ENCODE data around the gene SYT8.

SYT8 gene

GRCh38 chr11:1846453-1846932 is 11.7 kb downstream of the SYT8 start:
- DNase-seq: no peak

GRCh38 chr11:1847006-1847735 is 12.4 kb downstream of the SYT8 start:
- no peak for DNase-seq

- DNase-seq: no peak
Measured at GRCh38 chr11:1847926-1848639, 13.3 kb downstream of the SYT8 start.

- DNase-seq: no peak
Measured at GRCh38 chr11:1848640-1849430, 14.0 kb downstream of the SYT8 start.

GRCh38 chr11:1851468-1852180 is 16.8 kb downstream of the SYT8 start:
- DNase-seq: no peak

GRCh38 chr11:1852271-1852876 is 17.6 kb downstream of the SYT8 start:
- no peak for DNase-seq

GRCh38 chr11:1852877-1853276 is 18.1 kb downstream of the SYT8 start, which contains the start of gene LSP1:
Gene LSP1, plus strand, starts transcription at chr11:1853084. Its CDS starts 61 bp downstream, at chr11:1853145.
- no peak for DNase-seq

- no peak for DNase-seq
Measured at GRCh38 chr11:1853376-1854131, 18.8 kb downstream of the SYT8 start.

GRCh38 chr11:1854132-1854948 is 19.6 kb downstream of the SYT8 start:
- no peak for DNase-seq

- DNase-seq: no peak
Measured at GRCh38 chr11:1854949-1855885, 20.4 kb downstream of the SYT8 start.

GRCh38 chr11:1855886-1856265 is 21.1 kb downstream of the SYT8 start:
- no peak for DNase-seq

- DNase-seq: no peak
Measured at GRCh38 chr11:1856306-1857005, 21.7 kb downstream of the SYT8 start.

GRCh38 chr11:1857064-1857463 is 22.3 kb downstream of the SYT8 start:
- DNase-seq: no peak

- DNase-seq: no peak
Measured at GRCh38 chr11:1858154-1858553, 23.4 kb downstream of the SYT8 start.

GRCh38 chr11:1858576-1858975 is 23.8 kb downstream of the SYT8 start:
- DNase-seq: no peak

- DNase-seq: no peak
Measured at GRCh38 chr11:1859004-1859403, 24.2 kb downstream of the SYT8 start.

- no peak for DNase-seq
Measured at GRCh38 chr11:1860108-1860507, 25.3 kb downstream of the SYT8 start.
